MM.1S (cell line): ENCODE measurements around the gene TTC28.

Experiments used
- DNase-seq: peaks from one replicate; pipeline ENCODE4 v3.0.0-alpha.2; 2015
- H2AFZ ChIP-seq: fragments of 300-600 bp; sonication (generic); 2 replicates; pipeline ENCODE4 v1.6.0; 2016; ENCODE audit warnings: antibody characterized with exemption, low read length
- H3F3A ChIP-seq: fragments of 300-600 bp; sonication (generic); 2 replicates; pipeline ENCODE4 v1.6.1; 2016; ENCODE audit warnings: mild to moderate bottlenecking, antibody characterized with exemption, low read length, moderate library complexity, mixed read lengths; ENCODE audit not compliant: insufficient read depth
- H3K27ac ChIP-seq: fragments of 300-600 bp; sonication (generic); 2 replicates; pipeline ENCODE4 v1.5.1; 2016; ENCODE audit warnings: mild to moderate bottlenecking, low read length
- H3K27me3 ChIP-seq: fragments of 300-600 bp; sonication (generic); replicated peaks from 2 replicates; pipeline ENCODE4 v1.6.0; 2016; ENCODE audit warnings: low read length; ENCODE audit not compliant: insufficient read depth
- H3K36me3 ChIP-seq: fragments of 300-600 bp; sonication (generic); replicated peaks from 2 replicates; pipeline ENCODE4 v1.6.1; 2016; ENCODE audit warnings: mild to moderate bottlenecking, low read length, mixed read lengths; ENCODE audit not compliant: insufficient read depth
- H3K4me1 ChIP-seq: fragments of 300-600 bp; sonication (generic); 2 replicates; pipeline ENCODE4 v1.6.1; 2016; ENCODE audit warnings: low read length, mixed read lengths
- H3K4me2 ChIP-seq: fragments of 300-600 bp; sonication (generic); 2 replicates; pipeline ENCODE4 v1.6.0; 2016; ENCODE audit warnings: low read depth, low read length
- H3K4me3 ChIP-seq: fragments of 300-600 bp; sonication (generic); 2 replicates; pipeline ENCODE4 v1.5.1; 2016; ENCODE audit warnings: low read length, mixed read lengths
- H3K79me2 ChIP-seq: fragments of 300-600 bp; sonication (generic); 2 replicates; pipeline ENCODE4 v1.6.1; 2016; ENCODE audit warnings: mixed run types, low read length, mixed read lengths
- H3K9ac ChIP-seq: fragments of 300-600 bp; sonication (generic); 2 replicates; pipeline ENCODE4 v1.6.1; 2016; ENCODE audit warnings: low read length, mixed read lengths
- H3K9me2 ChIP-seq: fragments of 300-600 bp; sonication (generic); replicated peaks from 2 replicates; pipeline ENCODE4 v1.6.1; 2016; ENCODE audit warnings: mild to moderate bottlenecking, low read length, mixed read lengths; ENCODE audit not compliant: insufficient read depth
- H3K9me3 ChIP-seq: fragments of 300-600 bp; sonication (generic); replicated peaks from 2 replicates; pipeline ENCODE4 v1.6.1; 2016; ENCODE audit warnings: mild to moderate bottlenecking, low read length, mixed read lengths; ENCODE audit not compliant: insufficient read depth
- H4K20me1 ChIP-seq: fragments of 300-600 bp; sonication (generic); 2 replicates; pipeline ENCODE4 v1.6.1; 2016; ENCODE audit warnings: mild to moderate bottlenecking, low read length, moderate library complexity, mixed read lengths; ENCODE audit not compliant: insufficient read depth
- CTCF ChIP-seq: fragments of 300-600 bp; sonication (generic); IDR thresholded peaks from 2 replicates; pipeline ENCODE4 v1.5.1; 2016; ENCODE audit warnings: antibody characterized with exemption, low read length, mixed read lengths
- EZH2 ChIP-seq: fragments of 300-600 bp; sonication (generic); optimal IDR thresholded peaks from 2 replicates; pipeline ENCODE3; 2017; ENCODE audit warnings: low read depth, mild to moderate bottlenecking, antibody characterized with exemption, low read length, mixed read lengths
- EZH2phosphoT487 ChIP-seq: fragments of 300-600 bp; sonication (generic); IDR thresholded peaks from 2 replicates; pipeline ENCODE4 v1.6.1; 2018; ENCODE audit warnings: antibody characterized with exemption, low read length

The TTC28 gene

GRCh38 chr22:28139516-28139915, 540.1 kb downstream of the TTC28 start:
- H2AFZ ChIP-seq: no peak overlapping the region
- DNase-seq: no peak
- H3K9ac ChIP-seq: no peak overlapping the region
- H3K9me3 ChIP-seq: no peaks in the 10 kb centered on the region
- H4K20me1 ChIP-seq: no peaks in the 10 kb centered on the region
- no peaks in the 10 kb centered on the region for H3K79me2 ChIP-seq
- no peaks in the 10 kb centered on the region for H3K9me2 ChIP-seq
- H3K27me3 ChIP-seq: no peaks in the 10 kb centered on the region
- no peak overlapping the region for H3K4me2 ChIP-seq
- H3K4me1 ChIP-seq: no peaks in the 10 kb centered on the region
- TF ChIP-seq CTCF (no peak), EZH2 (no peak), EZH2phosphoT487 (no peak)
- no peaks in the 10 kb centered on the region for H3F3A ChIP-seq
- H3K4me3 ChIP-seq: no peak overlapping the region
- H3K27ac ChIP-seq: no peak overlapping the region
- H3K36me3 ChIP-seq: no peaks in the 10 kb centered on the region

GRCh38 chr22:28137036-28137435, 542.6 kb downstream of the TTC28 start:
- Histone ChIP-seq H3K9ac (no peak overlapping the region), H3K4me1 (no peaks in the 10 kb centered on the region), H2AFZ (no peak overlapping the region), H3K9me2 (no peaks in the 10 kb centered on the region), H3K36me3 (no peaks in the 10 kb centered on the region), H4K20me1 (no peaks in the 10 kb centered on the region), H3F3A (no peaks in the 10 kb centered on the region), H3K4me3 (no peak overlapping the region), H3K79me2 (no peaks in the 10 kb centered on the region), H3K9me3 (no peaks in the 10 kb centered on the region), H3K27me3 (no peaks in the 10 kb centered on the region), H3K27ac (no peak overlapping the region), H3K4me2 (no peak overlapping the region)
- DNase-seq: no peak
- TF ChIP-seq EZH2phosphoT487 (no peak), EZH2 (no peak), CTCF (no peak)

- Histone ChIP-seq H4K20me1 (no peaks in the 10 kb centered on the region), H3K9ac (no peak overlapping the region), H3K27me3 (no peaks in the 10 kb centered on the region), H3K27ac (no peak overlapping the region), H3K4me2 (no peak overlapping the region), H2AFZ (no peak overlapping the region), H3K9me3 (no peaks in the 10 kb centered on the region), H3F3A (no peaks in the 10 kb centered on the region), H3K4me1 (no peaks in the 10 kb centered on the region), H3K36me3 (no peaks in the 10 kb centered on the region), H3K79me2 (no peaks in the 10 kb centered on the region), H3K9me2 (no peaks in the 10 kb centered on the region), H3K4me3 (no peak overlapping the region)
- TF ChIP-seq EZH2phosphoT487 (no peak), EZH2 (no peak), CTCF (no peak)
- no peak for DNase-seq
Observed at GRCh38 chr22:28132466-28132865, 547.2 kb downstream of the TTC28 start.
